T47D (cell line): ENCODE data around the gene MORF4L1.

Source experiments
- DNase-seq, 2 experiments: peaks; one replicate each; pipeline versions ENCODE4 v3.0.0 to v3.0.0-alpha.2; 2011 to 2012; ENCODE audit warnings: low read depth in 1 of 2, low spot score in 1 of 2
- JUND ChIP-seq: IDR thresholded peaks from 2 replicates; pipeline ENCODE4 v1.6.1; 2012; ENCODE audit warnings: low read depth
- in situ Hi-C: cut with HindIII; loops from 2 replicates; pipeline ENCODE4 v1.10.0; 2016; ENCODE audit warnings: low sequenced_read_pairs, low pct_unique_long_range_greater_than_20kb

The MORF4L1 gene

DNA sequence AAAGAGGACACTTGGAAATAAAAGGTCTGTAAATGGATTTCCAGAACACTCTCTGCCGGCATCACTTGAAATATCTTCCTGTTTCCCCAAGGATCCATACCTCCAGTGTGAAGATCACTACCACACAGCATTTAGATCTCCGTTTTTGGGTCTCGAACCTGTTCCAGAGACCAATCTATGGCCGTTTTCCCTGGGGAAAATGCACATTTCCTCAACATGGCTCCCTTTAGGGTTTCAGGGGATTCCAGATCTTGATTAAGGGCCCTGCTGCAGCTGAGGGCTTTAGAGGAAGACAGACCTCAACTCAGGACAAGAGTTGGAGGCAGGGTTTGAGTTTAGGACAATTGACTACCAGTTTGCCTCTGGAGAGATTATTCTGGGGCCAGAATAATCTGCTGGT lies 70.1 kb downstream of the MORF4L1 start:
- in situ Hi-C loops = no loop called here
- TF ChIP-seq JUND = no peak
- DNase-seq = no peak

DNA sequence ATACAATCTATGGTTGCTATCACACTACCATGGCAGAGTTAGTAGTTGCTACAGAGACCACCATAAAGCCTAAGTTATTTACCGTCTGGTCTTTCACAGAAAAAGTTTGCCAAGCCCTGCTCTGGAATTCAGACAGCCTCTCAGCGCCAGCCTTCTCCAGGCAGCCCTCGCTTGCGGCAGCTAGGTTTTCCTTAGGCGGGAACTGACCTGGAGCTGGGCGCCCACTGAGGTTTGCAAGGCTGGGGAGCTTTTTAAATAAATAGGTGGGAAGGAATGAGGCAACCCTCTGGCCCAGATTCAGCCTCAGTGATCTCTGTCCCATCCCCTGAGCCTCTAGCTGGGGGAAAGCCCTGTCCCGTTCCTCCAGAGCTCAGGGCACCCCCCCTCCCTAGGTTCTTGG lies 71.0 kb downstream of the MORF4L1 start:
- TF ChIP-seq JUND = no peak
- DNase-seq = no peak
- in situ Hi-C loops = no loop called here

DNA sequence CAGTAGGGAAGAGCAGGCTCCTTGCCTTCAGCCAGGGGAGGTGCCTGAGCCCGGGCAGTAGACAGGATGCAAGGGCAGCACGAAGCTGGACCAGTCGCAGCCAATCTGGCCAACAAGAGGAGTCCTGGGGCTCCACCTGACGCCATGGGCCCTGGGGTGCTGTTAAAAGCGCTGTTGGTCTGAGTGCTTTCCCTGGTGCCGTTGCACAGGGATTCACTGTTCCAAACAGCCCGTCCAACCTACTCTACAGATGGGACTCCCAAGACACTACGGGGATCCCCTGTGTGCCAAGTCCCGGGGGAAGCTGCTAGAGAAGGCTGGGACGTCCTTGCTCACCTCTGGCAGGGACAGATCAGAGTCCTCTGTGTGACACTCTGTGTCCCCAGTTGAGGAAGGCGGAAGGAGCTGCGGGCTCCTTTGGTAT lies 71.5 kb downstream of the MORF4L1 start:
- TF ChIP-seq JUND = no peak
- in situ Hi-C loops = no loop called here
- DNase-seq = no peak

DNA sequence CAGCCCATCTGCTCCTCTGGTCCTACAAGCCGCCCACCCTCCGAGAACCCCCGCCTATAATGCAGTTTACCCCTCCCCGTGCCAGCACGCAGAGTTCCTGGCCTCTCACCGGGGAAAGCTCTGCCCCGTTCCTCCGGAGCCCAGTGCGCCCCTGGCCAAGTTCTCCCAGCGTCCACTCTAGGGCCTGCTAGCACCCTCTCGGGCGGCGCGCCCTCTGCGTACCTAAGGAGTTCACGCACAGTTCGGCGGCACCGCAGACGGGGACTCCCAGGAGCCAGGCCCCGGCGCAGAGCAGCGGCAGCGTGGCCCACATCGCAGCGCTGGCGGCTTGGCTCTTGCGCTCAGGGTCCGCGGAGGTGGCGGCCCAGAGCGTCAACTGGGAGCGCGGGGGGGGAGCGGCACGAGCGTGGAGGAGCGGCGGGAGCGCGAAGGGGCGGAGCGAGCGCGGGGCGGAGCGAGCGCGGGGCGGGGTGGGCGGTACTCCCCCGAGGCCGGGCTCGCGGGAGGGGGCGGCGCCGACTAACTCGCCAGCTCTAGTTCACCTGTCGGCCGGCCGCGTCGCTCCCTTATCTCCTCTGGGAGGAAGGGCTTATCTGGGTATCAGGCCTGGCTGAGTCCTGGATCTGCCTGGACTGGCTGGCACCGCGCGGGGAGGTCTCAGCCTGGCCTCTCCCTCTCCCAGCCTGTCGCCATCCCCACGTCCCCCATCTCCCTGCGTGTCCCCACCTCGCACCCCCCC lies 72.1 kb downstream of the MORF4L1 start, which contains the start of gene CTSH:
Gene CTSH, minus strand, starts transcription at position 378 of the 739 bp plus-strand sequence. Its CDS starts 65 bp downstream, at position 313.
- peak; percentile 72 for DNase-seq
- TF ChIP-seq JUND = no peak
- in situ Hi-C loops = no loop called here

GRCh38 chr15:78946493-78946892 lies 73.8 kb downstream of the MORF4L1 start:
- no peak for TF ChIP-seq JUND
- in situ Hi-C loops = no loop called here

DNA sequence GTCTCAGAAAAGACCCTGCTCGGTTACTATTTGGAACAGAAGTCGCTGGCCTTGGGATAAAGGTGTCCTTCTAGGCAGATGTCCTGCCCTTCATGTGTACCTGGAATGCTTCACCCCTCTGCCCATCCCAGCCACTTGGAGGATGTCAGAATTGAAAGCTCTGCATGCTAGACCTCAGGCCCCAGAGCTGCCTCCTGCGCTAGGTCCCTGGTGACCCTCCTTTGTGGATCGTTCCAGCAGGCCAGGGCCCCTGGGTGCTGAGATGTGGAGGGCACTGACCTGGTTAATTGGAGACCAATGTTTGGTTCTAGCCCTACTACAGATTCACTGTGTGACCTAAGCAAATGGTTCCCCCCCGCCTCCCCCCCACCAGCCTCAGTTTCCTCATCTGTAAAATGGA lies 74.8 kb downstream of the MORF4L1 start:
- in situ Hi-C loops = no loop called here
- no peak for TF ChIP-seq JUND
- DNase-seq = no peak

More at GRCh38 chr15:78946493-78946892, 73.8 kb downstream of the MORF4L1 start:
- no peak for DNase-seq
